Measurements from ENCODE around the gene TSPAN9. TPM values are rescaled to one million over a fixed set of nuclear protein-coding genes. Genes with fewer than 3 reads are reported as not detected.

Gene TSPAN9
- total RNA-seq, 1 experiment from 2014 or later, result 13.4 TPM

DNA sequence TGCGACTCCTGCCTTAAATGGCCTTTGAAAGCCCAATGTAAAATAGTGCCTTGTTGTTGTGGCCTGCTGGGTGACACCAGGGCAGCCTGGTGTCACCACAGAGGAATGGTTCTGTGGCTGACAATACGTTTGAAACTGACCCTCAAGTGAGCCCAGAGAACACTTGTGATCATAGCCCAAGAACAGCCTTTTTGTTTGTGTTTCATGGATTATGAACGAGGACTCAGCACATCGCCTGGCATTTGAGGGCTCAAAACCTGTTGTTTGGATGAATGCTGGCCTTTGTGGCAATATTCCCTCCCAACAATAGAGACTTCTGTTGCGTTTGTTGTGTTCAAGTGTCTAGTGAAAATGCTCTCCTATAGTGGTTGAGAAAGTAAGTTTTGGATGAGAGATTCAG lies 48.5 kb downstream of the TSPAN9 start:
- Mint-ChIP-seq H3K9me3 (ENCODE audit: unreplicated experiment) (no peaks in the 10 kb centered on the region), H3K4me1 (ENCODE audit: insufficient read depth, unreplicated experiment) (peaks cover 17% of the 10 kb centered on the region), H3K4me3 (ENCODE audit: unreplicated experiment) (no peak overlapping the region), H3K36me3 (ENCODE audit: insufficient read depth, unreplicated experiment) (no peaks in the 10 kb centered on the region), H3K27ac (ENCODE audit: low read depth, unreplicated experiment) (no peak overlapping the region), H3K27me3 (ENCODE audit: insufficient read depth, unreplicated experiment) (no peaks in the 10 kb centered on the region)
- POLR2A ChIA-PET, result no interaction called here
- BruUV-seq (replicated peaks), result no TSS peak
- no peak for TF ChIP-seq CTCF (IDR thresholded peaks at IDR 0.05; ENCODE audit: unreplicated experiment)
- CTCF ChIA-PET, result interaction anchor here (2.2 kb wide), 1 partner anchor 10 kb away, joined by 7 read pairs; no protein-coding TSS in a partner anchor
- intact Hi-C loops (cut with micrococcal nuclease), result no loop called here
- no peak for DNase-seq (ENCODE audit: unreplicated experiment)

DNA sequence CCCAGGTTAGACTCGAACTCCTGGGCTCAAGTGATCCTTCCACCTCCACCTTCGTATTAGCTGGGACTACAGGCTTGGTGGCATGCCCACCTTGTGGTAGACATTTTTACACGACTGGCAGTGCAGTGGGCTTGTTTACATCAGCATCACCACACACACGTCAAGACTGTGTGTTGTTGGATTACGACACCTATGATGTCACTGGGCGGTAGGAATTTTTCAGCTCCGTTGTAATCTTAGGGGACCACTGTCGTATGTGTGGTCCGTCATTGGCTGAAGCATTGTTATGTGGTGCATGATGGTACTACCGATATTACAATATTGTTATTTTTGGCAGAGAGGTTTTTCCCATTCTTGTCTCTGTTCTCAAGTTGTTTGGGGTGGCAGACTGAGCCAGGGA lies 50.7 kb downstream of the TSPAN9 start:
- POLR2A ChIA-PET, result no interaction called here
- Mint-ChIP-seq H3K27me3 (ENCODE audit: insufficient read depth, unreplicated experiment) (no peaks in the 10 kb centered on the region), H3K4me3 (ENCODE audit: unreplicated experiment) (no peak overlapping the region), H3K27ac (ENCODE audit: low read depth, unreplicated experiment) (no peak overlapping the region), H3K9me3 (ENCODE audit: unreplicated experiment) (no peaks in the 10 kb centered on the region), H3K36me3 (ENCODE audit: insufficient read depth, unreplicated experiment) (no peaks in the 10 kb centered on the region), H3K4me1 (ENCODE audit: insufficient read depth, unreplicated experiment) (peaks cover 13% of the 10 kb centered on the region)
- DNase-seq (ENCODE audit: unreplicated experiment), result peak; percentile 47
- no peak for TF ChIP-seq CTCF (IDR thresholded peaks at IDR 0.05; ENCODE audit: unreplicated experiment)
- CTCF ChIA-PET, result interaction anchor here (0.6 to 2.1 kb wide), 4 partner anchors 75 to 685 kb away, joined by 3 to 8 read pairs (median 4); no protein-coding TSS in a partner anchor
- intact Hi-C loops (cut with micrococcal nuclease), result no loop called here
- no TSS peak for BruUV-seq (replicated peaks)

DNA sequence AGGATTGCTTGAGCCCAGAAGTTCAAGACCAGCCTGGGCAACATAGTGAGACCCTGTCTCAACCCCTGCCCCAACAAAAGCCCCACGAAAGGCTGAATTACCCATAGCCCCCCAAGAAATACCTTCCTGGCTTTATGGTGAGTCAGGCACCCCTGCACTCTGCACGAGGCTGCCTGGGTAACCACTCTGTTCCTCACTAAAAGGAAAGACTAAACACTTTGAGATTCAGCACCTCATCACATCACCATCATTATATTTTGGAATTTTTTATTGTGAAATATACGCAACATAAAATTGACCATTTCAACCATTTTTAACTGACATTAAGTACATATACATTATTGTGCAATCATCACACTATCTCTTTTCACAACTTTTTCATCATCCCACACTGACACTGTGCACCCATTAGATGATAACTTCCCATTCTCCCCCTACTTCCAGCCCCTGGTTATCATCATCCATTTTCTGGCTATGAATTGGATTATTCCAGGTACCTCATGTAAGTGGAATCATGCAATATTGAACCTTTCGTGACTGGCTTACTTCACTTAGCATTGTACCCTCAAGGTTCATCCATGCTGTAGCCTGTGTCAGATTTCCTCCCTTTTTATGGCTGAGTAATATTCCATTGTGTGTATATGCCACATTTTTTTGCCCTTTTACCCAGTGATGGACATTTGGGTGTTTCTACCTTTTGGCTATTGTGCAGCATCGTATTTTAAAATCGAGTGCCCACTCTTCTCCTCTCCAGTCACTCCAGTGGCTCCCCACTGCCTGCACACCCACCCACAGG lies 51.5 kb downstream of the TSPAN9 start:
- H3K36me3 Mint-ChIP-seq (ENCODE audit: insufficient read depth, unreplicated experiment), result no peaks in the 10 kb centered on the region
- no TSS peak for BruUV-seq (replicated peaks)
- CTCF ChIA-PET, result interaction anchor here (0.6 to 2.1 kb wide), 13 partner anchors 8 to 684 kb away, joined by 3 to 8 read pairs (median 4); no protein-coding TSS in a partner anchor
- H3K27me3 Mint-ChIP-seq (ENCODE audit: insufficient read depth, unreplicated experiment), result no peaks in the 10 kb centered on the region
- TF ChIP-seq CTCF (IDR thresholded peaks at IDR 0.05; ENCODE audit: unreplicated experiment), result no peak
- intact Hi-C loops (cut with micrococcal nuclease), result no loop called here
- H3K4me3 Mint-ChIP-seq (ENCODE audit: unreplicated experiment), result no peak overlapping the region
- POLR2A ChIA-PET, result interaction anchor here (0.6 to 1.9 kb wide), 2 partner anchors 9 to 13 kb away, joined by 3 to 7 read pairs; no protein-coding TSS in a partner anchor
- no peak overlapping the region for H3K27ac Mint-ChIP-seq (ENCODE audit: low read depth, unreplicated experiment)
- no peaks in the 10 kb centered on the region for H3K9me3 Mint-ChIP-seq (ENCODE audit: unreplicated experiment)
- DNase-seq (ENCODE audit: unreplicated experiment), result no peak
- H3K4me1 Mint-ChIP-seq (ENCODE audit: insufficient read depth, unreplicated experiment), result peaks cover 4% of the 10 kb centered on the region

DNA sequence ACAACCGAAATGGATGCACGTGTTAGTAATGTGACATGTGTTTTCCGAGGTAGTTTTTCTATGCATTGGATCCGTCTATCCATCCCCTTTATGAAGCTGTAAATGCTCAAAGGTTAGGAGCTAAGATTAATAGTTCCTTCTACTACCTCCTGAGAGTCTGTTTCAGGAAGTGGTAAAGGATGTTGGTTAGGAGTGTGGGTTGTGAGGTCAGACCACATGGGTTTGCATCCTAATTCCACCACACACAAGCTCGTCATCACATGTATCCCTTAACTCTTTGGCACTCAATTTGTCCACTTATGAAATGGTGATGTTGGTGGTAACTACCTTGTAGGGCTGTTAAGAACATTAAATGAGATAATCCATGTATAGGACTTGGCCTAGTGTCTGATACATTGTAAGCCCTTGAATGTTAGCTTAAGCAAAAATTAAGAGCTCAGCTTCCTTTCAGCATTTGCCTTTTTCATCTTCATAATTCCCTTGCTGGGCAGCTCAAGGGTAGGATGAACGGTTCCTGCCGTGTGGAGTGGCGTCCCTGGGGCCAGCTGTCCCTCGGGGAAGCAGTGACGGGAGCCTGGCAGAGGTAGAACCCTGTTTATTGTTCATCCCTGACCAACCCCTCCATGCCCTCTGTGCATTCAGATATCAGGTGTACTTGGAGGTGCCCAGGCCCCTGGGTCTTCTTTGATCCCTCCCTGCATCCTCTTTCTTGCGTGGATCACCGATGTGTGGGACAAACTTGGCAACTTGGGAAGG lies 52.3 kb downstream of the TSPAN9 start:
- Mint-ChIP-seq H3K4me3 (ENCODE audit: unreplicated experiment) (no peak overlapping the region), H3K27me3 (ENCODE audit: insufficient read depth, unreplicated experiment) (no peaks in the 10 kb centered on the region), H3K4me1 (ENCODE audit: insufficient read depth, unreplicated experiment) (no peaks in the 10 kb centered on the region), H3K36me3 (ENCODE audit: insufficient read depth, unreplicated experiment) (no peaks in the 10 kb centered on the region), H3K9me3 (ENCODE audit: unreplicated experiment) (no peaks in the 10 kb centered on the region), H3K27ac (ENCODE audit: low read depth, unreplicated experiment) (no peak overlapping the region)
- TF ChIP-seq CTCF (IDR thresholded peaks at IDR 0.05; ENCODE audit: unreplicated experiment), result no peak
- CTCF ChIA-PET, result interaction anchor here (0.6 to 1.8 kb wide), 13 partner anchors 9 to 675 kb away, joined by 3 to 7 read pairs (median 4); no protein-coding TSS in a partner anchor
- intact Hi-C loops (cut with micrococcal nuclease), result no loop called here
- BruUV-seq (replicated peaks), result no TSS peak
- DNase-seq (ENCODE audit: unreplicated experiment), result no peak
- POLR2A ChIA-PET, result interaction anchor here (0.6 to 1.9 kb wide), 2 partner anchors 10 to 14 kb away, joined by 3 to 7 read pairs; no protein-coding TSS in a partner anchor

Data from MCF 10A (cell line).